Common myeloid progenitor, CD34-positive (primary cell): ENCODE data around the gene ALPP.
"Not testable (repeated sequence)": the region's sequence is repeated elsewhere in the genome, so short reads cannot be mapped to it uniquely, and the experiment has no call there.

Experiments
- CTCF ChIA-PET: fragments of 350-600 bp; sonication (Branson Sonifier 250); formaldehyde crosslinking; loops from one replicate; lab custom pipeline; 2021; ENCODE audit warnings: antibody characterized with exemption; lab: Charles Lee
- POLR2A ChIA-PET: fragments of 350-600 bp; sonication (Branson Sonifier 250); formaldehyde crosslinking; loops from one replicate; lab custom pipeline; 2021; ENCODE audit warnings: antibody characterized with exemption; lab: Charles Lee
- DNase-seq, 3 donors: peaks; one replicate each; pipeline versions ENCODE4 v3.0.0 to v3.0.0-alpha.2; 2013
- H3K27ac ChIP-seq, 2 experiments: 1 replicate in 1 of 2; 2 replicates in 1 of 2; pipeline ENCODE4 v1.7.0; 2013; ENCODE audit warnings: inconsistent platforms in 2 of 2, low read length in 2 of 2, mild to moderate bottlenecking in 2 of 2, low read depth in 1 of 2, moderate library complexity in 1 of 2; ENCODE audit not compliant: severe bottlenecking in 2 of 2, insufficient read depth in 1 of 2, poor library complexity in 1 of 2
- H3K27me3 ChIP-seq, 5 experiments: replicated peaks in 2 of 5; 1 replicate in 3 of 5; 2 replicates in 2 of 5; pipeline versions ENCODE4 v1.6.1 to v1.7.0; 2013; ENCODE audit warnings: low read length in 4 of 5, mild to moderate bottlenecking in 2 of 5, moderate library complexity in 2 of 5, inconsistent platforms in 1 of 5; ENCODE audit not compliant: insufficient read depth in 5 of 5, control insufficient read depth in 4 of 5
- H3K36me3 ChIP-seq, 4 experiments: 1 replicate in 2 of 4; 2 replicates in 2 of 4; pipeline versions ENCODE4 v1.6.1 to v1.7.0; 2013; ENCODE audit warnings: low read length in 3 of 4, control low read depth in 1 of 4, mild to moderate bottlenecking in 1 of 4; ENCODE audit not compliant: control insufficient read depth in 4 of 4, insufficient read depth in 4 of 4
- H3K4me1 ChIP-seq, 4 experiments: 1 replicate in 3 of 4; 2 replicates in 1 of 4; pipeline versions ENCODE4 v1.6.1 to v1.7.1; 2013; ENCODE audit warnings: low read length in 3 of 4, mild to moderate bottlenecking in 3 of 4, control low read depth in 1 of 4, inconsistent platforms in 1 of 4, moderate library complexity in 1 of 4; ENCODE audit not compliant: control insufficient read depth in 4 of 4, insufficient read depth in 4 of 4; ENCODE audit errors: control extremely low read depth in 1 of 4
- H3K4me3 ChIP-seq, 7 experiments: 1 replicate in 4 of 7; 2 replicates in 3 of 7; pipeline versions ENCODE4 v1.5.1 to v1.7.0; 2013; ENCODE audit warnings: mild to moderate bottlenecking in 7 of 7, low read length in 6 of 7, moderate library complexity in 6 of 7, inconsistent platforms in 2 of 7, low read depth in 2 of 7, control low read depth in 1 of 7; ENCODE audit not compliant: insufficient read depth in 4 of 7, control insufficient read depth in 1 of 7; ENCODE audit errors: extremely low read depth in 1 of 7
- H3K9me3 ChIP-seq, 5 experiments: 1 replicate in 4 of 5; 2 replicates in 1 of 5; pipeline versions ENCODE4 v1.6.1 to v1.7.1; 2013; ENCODE audit warnings: low read length in 4 of 5, mild to moderate bottlenecking in 2 of 5, inconsistent platforms in 1 of 5, low read depth in 1 of 5, moderate library complexity in 1 of 5; ENCODE audit not compliant: control insufficient read depth in 4 of 5, insufficient read depth in 2 of 5; ENCODE audit errors: control extremely low read depth in 1 of 5
- WGBS: methylation state at CpG from one replicate; pipeline ENCODE4 v1.1.5; 2013; ENCODE audit not compliant: insufficient coverage; 5-methylcytosine and 5-hydroxymethylcytosine counted together

ALPP gene

GRCh38 chr2:232368311-232368731 is 10.2 kb upstream of the ALPP start:
- H3K4me3 ChIP-seq = no peak overlapping the region
- POLR2A ChIA-PET = interaction anchor here (0.6 kb wide), 1 partner anchor 145 kb away, joined by 3 read pairs; no protein-coding TSS in a partner anchor
- DNase-seq = no peak
- H3K27ac ChIP-seq = no peak overlapping the region
- H3K36me3 ChIP-seq = no peaks in the 10 kb centered on the region
- WGBS = 90% methylated on average over 13 of the region's 15 CpGs
- CTCF ChIA-PET = interaction anchor here (0.6 to 6.0 kb wide), 8 partner anchors 9 to 467 kb away, joined by 3 to 47 read pairs (median 5); no protein-coding TSS in a partner anchor
- peaks cover 0 to 46% (median 31%) of the 10 kb centered on the region in 4 experiments for H3K4me1 ChIP-seq
- H3K27me3 ChIP-seq = no peaks in the 10 kb centered on the region
- no peaks in the 10 kb centered on the region for H3K9me3 ChIP-seq

GRCh38 chr2:232369126-232369951 is 9.2 kb upstream of the ALPP start:
- no peaks in the 10 kb centered on the region for H3K9me3 ChIP-seq
- POLR2A ChIA-PET = no interaction called here
- no peak overlapping the region for H3K4me3 ChIP-seq
- DNase-seq = no peak
- no peak overlapping the region for H3K27ac ChIP-seq
- CTCF ChIA-PET = interaction anchor here (0.9 to 6.0 kb wide), 7 partner anchors 10 to 459 kb away, joined by 3 to 47 read pairs (median 4); partner anchors contain the start of gene ALPP
- H3K27me3 ChIP-seq = no peaks in the 10 kb centered on the region
- no peaks in the 10 kb centered on the region for H3K36me3 ChIP-seq
- peaks cover 0 to 35% (median 21%) of the 10 kb centered on the region in 4 experiments for H3K4me1 ChIP-seq
- WGBS = 92% methylated on average over 9 of the region's 15 CpGs

- DNase-seq, H3K4me3 ChIP-seq, H3K36me3 ChIP-seq, H3K27me3 ChIP-seq, H3K9me3 ChIP-seq, H3K27ac ChIP-seq, POLR2A ChIA-PET: not testable (repeated sequence)
- H3K4me1 ChIP-seq = peaks cover 0 to 29% (median 14%) of the 10 kb centered on the region in 4 experiments
- WGBS = no CpG with 5 or more reads among the region's 12 CpGs
- CTCF ChIA-PET = interaction anchor here (0.9 to 1.6 kb wide), 5 partner anchors 9 to 459 kb away, joined by 3 to 5 read pairs (median 3); partner anchors contain the start of gene ALPP
Measured at GRCh38 chr2:232370007-232370406, 8.5 kb upstream of the ALPP start.

GRCh38 chr2:232372231-232373208 is 6.0 kb upstream of the ALPP start:
- CTCF ChIA-PET = interaction anchor here (0.5 to 3.3 kb wide), 7 partner anchors 8 to 820 kb away, joined by 3 to 18 read pairs (median 4); no protein-coding TSS in a partner anchor
- Histone ChIP-seq H3K36me3 (no peaks in the 10 kb centered on the region), H3K27ac (no peak overlapping the region), H3K4me1 (peaks cover 0 to 13% (median 4%) of the 10 kb centered on the region in 4 experiments), H3K9me3 (no peaks in the 10 kb centered on the region), H3K4me3 (no peak overlapping the region), H3K27me3 (no peaks in the 10 kb centered on the region)
- POLR2A ChIA-PET = interaction anchor here (0.7 kb wide), 1 partner anchor 1914 kb away, joined by 3 read pairs; no protein-coding TSS in a partner anchor
- no peak for DNase-seq
- over 99% methylated on average over 15 of the region's 18 CpGs for WGBS

- peaks cover 0 to 1% (median 0%) of the 10 kb centered on the region in 4 experiments for H3K4me1 ChIP-seq
- POLR2A ChIA-PET = no interaction called here
- H3K27ac ChIP-seq = no peak overlapping the region
- H3K36me3 ChIP-seq = no peaks in the 10 kb centered on the region
- no CpG with 5 or more reads among the region's 1 CpG for WGBS
- no peaks in the 10 kb centered on the region for H3K27me3 ChIP-seq
- DNase-seq = no peak
- no peak overlapping the region for H3K4me3 ChIP-seq
- no peaks in the 10 kb centered on the region for H3K9me3 ChIP-seq
- CTCF ChIA-PET = interaction anchor here (0.6 to 3.3 kb wide), 4 partner anchors 10 to 456 kb away, joined by 3 to 18 read pairs (median 5); no protein-coding TSS in a partner anchor
Measured at GRCh38 chr2:232374356-232374755, 4.2 kb upstream of the ALPP start.

GRCh38 chr2:232375164-232375563 is 3.4 kb upstream of the ALPP start:
- H3K27ac ChIP-seq = no peak overlapping the region
- CTCF ChIA-PET = interaction anchor here (1.1 to 3.3 kb wide), 4 partner anchors 11 to 35 kb away, joined by 3 to 18 read pairs (median 6); no protein-coding TSS in a partner anchor

More at GRCh38 chr2:232375164-232375563, 3.4 kb upstream of the ALPP start:
- H3K36me3 ChIP-seq = no peaks in the 10 kb centered on the region
- POLR2A ChIA-PET = no interaction called here
- DNase-seq = no peak
- H3K9me3 ChIP-seq = no peaks in the 10 kb centered on the region
- 83% methylated on average over 12 of the region's 12 CpGs for WGBS
- H3K27me3 ChIP-seq = no peaks in the 10 kb centered on the region
- H3K4me3 ChIP-seq = no peak overlapping the region
- H3K4me1 ChIP-seq = no peaks in the 10 kb centered on the region
